ENCODE data around the gene CBFA2T2.

- TF ChIP-seq SIN3A (IDR thresholded peaks at IDR 0.05; ENCODE audit: borderline replicate concordance, insufficient read depth, low read length) (0 out of 2 replicates have a peak, but pooled peaks have one; percentile 31), POLR2AphosphoS5 (IDR thresholded peaks at IDR 0.05; ENCODE audit: low read depth, low read length) (0 out of 2 replicates have a peak, but pooled peaks have one; percentile 49)
Observed at GRCh38 chr20:33554914-33555420, 65.1 kb downstream of the CBFA2T2 start.

All from PFSK-1 (cell line).